HG02870 (cell line): ENCODE measurements around the gene SLC4A8.

Source experiments
- ATAC-seq: cut with Tn5 transposase; IDR thresholded peaks from one replicate; pipeline ENCODE4 v1.9.1; 2021; ENCODE audit warnings: mild to moderate bottlenecking, moderate library complexity; ENCODE audit not compliant: unreplicated experiment

SLC4A8 gene

DNA sequence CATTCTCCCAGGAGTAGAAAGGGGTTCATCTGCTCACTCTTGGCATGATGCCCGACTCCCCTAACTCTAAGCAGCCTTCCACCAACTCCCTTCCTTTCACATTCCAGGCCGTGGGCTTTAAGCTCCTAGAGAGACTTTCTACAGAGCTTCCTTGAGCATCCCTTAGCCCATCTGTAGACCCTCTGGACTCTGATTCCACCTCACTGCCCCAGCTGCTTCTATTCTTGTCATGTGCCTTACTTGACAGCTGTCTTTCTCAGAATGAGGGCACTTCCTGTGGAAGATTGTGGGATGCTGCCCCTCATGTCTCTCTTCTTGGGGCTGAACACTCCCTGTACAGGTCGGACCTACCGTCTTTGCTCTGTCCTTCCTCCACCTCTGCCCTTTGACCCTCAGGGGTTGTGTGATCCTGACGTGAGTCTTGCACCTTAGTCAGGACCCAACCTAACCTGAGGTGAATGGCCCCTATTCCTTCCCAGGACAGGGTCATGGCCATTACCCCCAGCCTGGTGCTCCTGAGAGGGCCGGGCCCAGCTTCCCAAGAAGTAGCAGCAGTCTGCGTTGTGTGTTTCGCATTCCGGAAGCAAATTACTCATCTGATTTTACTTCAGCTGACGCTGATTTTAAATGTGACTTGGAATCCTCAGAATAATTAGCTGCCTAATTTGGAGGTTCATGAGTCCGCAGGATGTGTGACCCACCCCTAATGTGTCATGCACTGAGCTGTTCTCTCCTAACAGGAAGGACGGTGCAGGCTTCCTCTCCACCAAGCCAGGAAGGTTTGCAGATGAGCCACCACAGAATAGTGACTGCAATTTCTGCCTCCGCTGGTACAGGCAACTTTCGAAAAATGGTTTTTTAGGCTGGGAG, 30.7 kb upstream of the SLC4A8 start:
- no peak for ATAC-seq

DNA sequence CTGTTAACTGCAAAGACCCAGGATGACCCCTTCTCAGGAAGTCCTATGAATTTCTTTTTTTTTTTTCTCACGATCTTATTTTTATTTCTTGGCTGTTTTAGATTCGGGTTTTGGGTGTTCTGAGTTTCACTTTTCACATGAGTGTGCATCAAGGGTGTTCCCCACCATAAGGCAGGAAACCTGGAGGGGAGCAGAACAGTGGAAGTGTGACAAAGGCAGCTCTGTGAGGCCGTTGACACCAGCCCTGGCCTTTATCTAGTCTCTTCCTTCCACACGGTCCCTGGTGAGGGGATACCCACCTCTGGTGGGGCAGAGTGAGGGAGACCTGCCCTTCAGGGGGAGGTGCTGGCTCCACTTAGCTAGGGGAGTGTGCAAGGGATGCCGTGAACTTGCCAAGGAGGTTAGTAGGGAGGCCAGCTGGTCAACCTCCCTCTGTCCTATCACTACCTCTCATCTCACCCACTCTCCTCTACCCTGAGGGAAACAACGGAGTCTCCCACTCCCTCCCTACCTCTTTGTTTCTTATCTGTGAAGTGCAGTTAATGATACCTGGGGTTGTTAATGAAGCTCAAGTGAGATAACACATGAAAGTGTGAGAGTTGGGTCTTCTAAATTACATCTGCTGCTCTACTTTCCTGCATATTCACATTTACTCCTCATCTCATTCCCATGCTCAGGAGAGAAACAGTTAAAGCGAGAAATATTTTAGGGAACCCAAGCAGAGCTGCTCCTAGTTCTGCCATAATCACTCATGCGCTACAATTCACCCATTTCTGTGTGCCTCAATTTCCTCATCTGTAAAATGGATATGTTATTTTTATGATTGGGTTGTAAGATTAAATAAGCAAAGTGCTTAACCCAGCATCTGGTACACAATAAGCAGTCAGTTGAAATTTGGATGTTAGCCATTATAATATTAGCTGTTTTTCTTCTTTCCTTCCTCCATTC, 29.1 kb upstream of the SLC4A8 start:
- no peak for ATAC-seq

- no peak for ATAC-seq
Measured at GRCh38 chr12:51397670-51398069, 27.0 kb upstream of the SLC4A8 start.

DNA sequence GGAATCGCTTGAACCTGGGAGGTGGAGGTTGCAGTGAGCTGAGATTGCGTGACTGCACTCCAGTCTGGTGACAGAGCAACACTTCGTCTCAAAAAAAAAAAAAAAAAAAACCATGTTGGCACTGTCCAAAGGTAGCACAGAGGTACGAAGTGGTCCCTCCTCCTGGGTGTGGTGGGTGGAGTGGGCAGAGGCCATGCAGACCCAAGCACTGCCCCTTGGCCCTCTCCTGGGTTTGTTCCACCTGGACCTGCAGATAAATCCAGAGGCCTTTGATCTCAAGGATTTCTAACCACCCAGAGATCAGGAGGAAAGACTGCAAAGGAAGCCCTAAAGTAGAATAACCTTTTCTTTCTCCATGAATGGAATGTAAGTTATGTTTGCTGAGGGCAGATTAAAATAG, 24.7 kb upstream of the SLC4A8 start:
- ATAC-seq = no peak

GRCh38 chr12:51401020-51401419, 23.6 kb upstream of the SLC4A8 start:
- no peak for ATAC-seq

DNA sequence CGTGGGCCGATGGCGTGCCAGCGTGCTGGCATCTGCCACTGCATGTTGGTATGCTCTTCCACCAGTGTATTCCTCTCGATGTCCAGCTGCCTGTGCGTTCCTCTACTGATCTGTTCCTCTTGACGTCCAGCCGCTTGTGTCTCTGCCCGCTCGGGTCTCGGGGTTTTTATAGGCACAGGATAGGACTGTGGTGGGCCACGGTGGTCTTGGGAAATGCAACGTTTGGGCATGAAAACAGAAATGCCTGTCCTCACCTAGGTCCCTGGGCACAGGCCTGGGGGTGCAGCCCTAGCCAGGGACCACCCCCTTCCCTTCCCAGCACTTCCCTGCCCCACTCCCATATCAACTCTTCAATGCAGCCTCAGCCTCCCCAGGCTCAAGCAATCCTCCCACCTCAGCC, 23.1 kb upstream of the SLC4A8 start:
- no peak for ATAC-seq

GRCh38 chr12:51401900-51402299, 22.7 kb upstream of the SLC4A8 start:
- no peak for ATAC-seq

DNA sequence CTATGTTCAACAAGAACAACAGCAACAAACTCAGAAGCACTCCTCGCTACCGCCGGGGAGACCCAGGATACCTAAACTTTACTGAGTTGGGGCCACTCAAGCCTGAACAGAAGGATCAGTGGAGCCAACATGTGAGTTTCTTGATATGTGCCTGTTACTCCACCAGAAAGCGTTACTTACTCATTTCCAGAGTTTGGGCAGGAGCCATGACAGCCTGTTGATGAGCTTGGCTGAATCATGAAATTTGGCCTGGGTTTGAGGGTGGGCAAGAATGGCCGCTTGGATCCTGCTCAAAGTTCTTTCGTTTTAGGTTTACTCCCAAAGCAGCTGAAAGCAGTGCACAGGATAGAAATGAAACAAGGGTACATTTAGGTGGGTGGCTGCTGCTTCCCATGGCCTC, 21.5 kb upstream of the SLC4A8 start:
- no peak for ATAC-seq

- ATAC-seq = no peak
Measured at GRCh38 chr12:51403681-51404136, 20.9 kb upstream of the SLC4A8 start.

- ATAC-seq = no peak
Measured at GRCh38 chr12:51404627-51405026, 20.0 kb upstream of the SLC4A8 start.

GRCh38 chr12:51405801-51406207, 18.8 kb upstream of the SLC4A8 start:
- ATAC-seq = no peak

- no peak for ATAC-seq
Measured at GRCh38 chr12:51406290-51406689, 18.3 kb upstream of the SLC4A8 start.

- no peak for ATAC-seq
Measured at GRCh38 chr12:51406859-51407258, 17.8 kb upstream of the SLC4A8 start.

DNA sequence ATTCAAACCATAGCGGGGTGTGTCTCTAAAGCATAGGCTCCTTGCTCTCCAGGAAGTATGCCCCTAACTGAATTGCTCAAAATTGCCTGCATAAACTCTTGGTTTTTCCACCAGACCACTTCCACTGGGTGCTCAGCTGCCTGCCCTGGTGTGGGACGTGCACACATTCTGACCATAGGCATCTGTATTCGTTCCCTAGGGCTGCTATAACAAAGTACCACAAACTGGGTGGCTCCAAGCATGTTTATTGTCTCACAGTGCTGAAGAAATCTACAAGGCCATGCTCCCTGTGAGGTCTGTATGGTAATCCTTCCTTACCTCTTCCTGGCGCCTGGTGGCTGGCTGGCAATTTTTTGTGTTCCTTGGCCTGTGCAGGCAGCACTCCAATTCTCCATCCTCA, 17.0 kb upstream of the SLC4A8 start:
- ATAC-seq = no peak

GRCh38 chr12:51409846-51410245, 14.8 kb upstream of the SLC4A8 start:
- no peak for ATAC-seq

DNA sequence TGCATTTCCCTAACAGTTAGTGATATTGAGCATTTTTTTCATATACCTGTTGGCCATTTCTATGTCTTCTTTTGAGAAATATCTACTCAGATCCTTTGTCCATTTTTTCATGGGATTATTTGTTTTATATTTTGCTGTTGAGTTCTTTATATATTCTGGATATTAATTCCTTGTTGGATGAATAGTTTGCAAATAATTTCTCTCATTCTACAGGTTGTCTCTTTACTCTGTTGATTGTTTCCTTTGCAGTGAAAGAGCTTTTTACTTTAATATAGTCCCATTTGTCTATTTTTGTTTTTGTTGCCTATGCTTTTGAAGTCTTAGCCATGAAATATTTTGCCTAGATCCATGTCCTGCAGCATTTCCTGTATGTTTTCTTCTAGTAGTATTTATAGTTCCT, 11.5 kb upstream of the SLC4A8 start:
- ATAC-seq = no peak

- ATAC-seq = no peak
Measured at GRCh38 chr12:51413791-51414190, 10.8 kb upstream of the SLC4A8 start.

DNA sequence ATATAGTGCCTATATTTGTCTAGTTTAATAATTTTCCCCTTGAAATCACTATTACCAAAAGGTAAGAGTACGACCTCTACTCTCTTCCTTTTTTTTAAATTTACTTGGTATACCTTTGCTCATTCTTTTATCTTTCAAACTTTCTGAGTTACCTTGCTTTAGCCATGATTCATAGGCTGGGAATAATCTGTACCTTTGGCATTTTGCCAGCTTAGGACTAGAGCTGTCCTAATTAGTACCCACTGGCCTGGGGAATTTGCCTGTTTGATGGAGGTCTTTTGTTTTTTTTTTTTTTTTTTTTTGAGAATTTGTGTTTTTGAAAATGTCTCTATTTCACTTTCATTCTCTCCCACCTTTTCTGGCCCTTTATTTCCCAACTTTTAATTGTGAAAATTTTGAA, 8.7 kb upstream of the SLC4A8 start:
- no peak for ATAC-seq

- no peak for ATAC-seq
Measured at GRCh38 chr12:51417826-51418225, 6.8 kb upstream of the SLC4A8 start.

GRCh38 chr12:51419425-51420193, 5.0 kb upstream of the SLC4A8 start:
- no peak for ATAC-seq

DNA sequence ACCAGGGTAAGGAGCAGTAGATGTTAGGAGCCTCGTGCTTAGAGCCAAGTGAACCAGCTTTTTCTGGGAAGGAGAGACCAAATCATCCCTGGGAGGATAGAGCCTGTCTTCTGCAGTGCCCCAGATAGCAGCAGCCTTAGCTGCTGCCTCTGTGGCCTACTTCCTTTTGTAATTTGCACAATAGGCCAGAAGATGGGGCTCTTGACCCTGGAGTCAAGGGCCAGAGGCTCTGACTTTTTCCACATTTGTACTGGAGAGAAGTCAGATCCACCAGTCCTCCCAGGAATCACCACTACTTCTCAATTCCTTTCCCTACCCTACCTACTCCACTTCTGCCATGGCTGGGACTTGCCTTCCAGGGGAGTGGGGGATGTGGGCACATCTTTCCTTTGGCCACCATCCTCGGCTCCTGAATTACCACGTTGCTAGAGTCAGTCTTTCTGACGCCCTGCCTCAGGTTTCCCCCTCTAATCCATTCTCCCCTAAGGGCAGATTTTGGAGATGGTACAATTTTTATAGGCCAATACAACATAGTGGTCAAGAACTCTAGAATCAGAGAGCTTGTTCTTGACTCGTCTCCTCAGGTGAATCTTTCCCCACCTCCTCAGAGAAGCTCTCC, 3.3 kb upstream of the SLC4A8 start:
- ATAC-seq = no peak
